Skeletal muscle cell (primary cell): ENCODE data around the gene PRKACA.

ENCODE experiments used
- DNase-seq: peaks from one replicate; pipeline ENCODE4 v3.0.0-alpha.2; 2010; ENCODE audit warnings: low read depth
- H3K4me3 ChIP-seq: 2 replicates; pipeline ENCODE4 v1.5.1; 2011; ENCODE audit warnings: low read depth, mild to moderate bottlenecking, control low read depth, low read length, moderate library complexity

The PRKACA gene

GRCh38 chr19:14119644-14120496 lies 2.3 kb upstream of the PRKACA start:
- H3K4me3 ChIP-seq: no peak overlapping the region
- no peak for DNase-seq

GRCh38 chr19:14119146-14119545 lies 1.6 kb upstream of the PRKACA start:
- DNase-seq: no peak
- peak overlapping the region; percentile 53 for H3K4me3 ChIP-seq

- H3K4me3 ChIP-seq: peak overlapping the region; percentile 53
- peak; percentile 63 for DNase-seq
These were observed 846 bp upstream of the PRKACA start for GRCh38 chr19:14118165-14119051.

GRCh38 chr19:14116918-14117578 lies 514 bp downstream of the PRKACA start:
- no peak for DNase-seq
- H3K4me3 ChIP-seq: peak overlapping the region; percentile 88

- DNase-seq: no peak
- peak overlapping the region; percentile 88 for H3K4me3 ChIP-seq
These were observed 1.0 kb downstream of the PRKACA start for GRCh38 chr19:14116525-14116917.

GRCh38 chr19:14115756-14116155 lies 1.8 kb downstream of the PRKACA start:
- no peak for DNase-seq
- no peak overlapping the region for H3K4me3 ChIP-seq

GRCh38 chr19:14114854-14115253 lies 2.7 kb downstream of the PRKACA start:
- no peak overlapping the region for H3K4me3 ChIP-seq
- DNase-seq: no peak

GRCh38 chr19:14114439-14114838 lies 3.1 kb downstream of the PRKACA start:
- no peak for DNase-seq
- no peak overlapping the region for H3K4me3 ChIP-seq

- no peak for DNase-seq
These were observed 3.7 kb downstream of the PRKACA start for GRCh38 chr19:14113762-14114414.

GRCh38 chr19:14112809-14113385 lies 4.7 kb downstream of the PRKACA start:
- peak overlapping the region; percentile 7 for H3K4me3 ChIP-seq
- DNase-seq: no peak

More at GRCh38 chr19:14113762-14114414, 3.7 kb downstream of the PRKACA start:
- H3K4me3 ChIP-seq: no peak overlapping the region

- peak overlapping the region; percentile 7 for H3K4me3 ChIP-seq
- DNase-seq: no peak
These were observed 5.3 kb downstream of the PRKACA start for GRCh38 chr19:14112051-14112808.

- no peak for DNase-seq
These were observed 6.1 kb downstream of the PRKACA start for GRCh38 chr19:14111486-14111885.

GRCh38 chr19:14110650-14111049 lies 6.9 kb downstream of the PRKACA start:
- no peak for DNase-seq

More at GRCh38 chr19:14111486-14111885, 6.1 kb downstream of the PRKACA start:
- H3K4me3 ChIP-seq: no peak overlapping the region

GRCh38 chr19:14107581-14108461 lies 9.7 kb downstream of the PRKACA start:
- H3K4me3 ChIP-seq: no peak overlapping the region
- DNase-seq: no peak

More at GRCh38 chr19:14110650-14111049, 6.9 kb downstream of the PRKACA start:
- H3K4me3 ChIP-seq: no peak overlapping the region

- DNase-seq: no peak
- no peak overlapping the region for H3K4me3 ChIP-seq
These were observed 10.7 kb downstream of the PRKACA start for GRCh38 chr19:14106840-14107239.

GRCh38 chr19:14105680-14106079 lies 11.9 kb downstream of the PRKACA start:
- DNase-seq: no peak
- no peak overlapping the region for H3K4me3 ChIP-seq

GRCh38 chr19:14103310-14103709 lies 14.3 kb downstream of the PRKACA start:
- no peak overlapping the region for H3K4me3 ChIP-seq
- no peak for DNase-seq
